HPDE6-E6E7 (cell line): ENCODE measurements around the gene C3orf49.

Source experiments
- DNase-seq: peaks from one replicate; pipeline ENCODE4 v3.0.0; 2011; ENCODE audit warnings: missing footprints; ENCODE audit errors: extremely low spot score

Gene C3orf49

GRCh38 chr3:63851287-63851686, 32.2 kb downstream of the C3orf49 start:
- DNase-seq: no peak

- DNase-seq: no peak
These were observed 34.0 kb downstream of the C3orf49 start for GRCh38 chr3:63853106-63853505.

GRCh38 chr3:63855333-63855940, 36.3 kb downstream of the C3orf49 start:
- no peak for DNase-seq

GRCh38 chr3:63857311-63857710, 38.2 kb downstream of the C3orf49 start:
- no peak for DNase-seq

- DNase-seq: no peak
These were observed 41.7 kb downstream of the C3orf49 start for GRCh38 chr3:63860776-63861175.

GRCh38 chr3:63861306-63861705, 42.2 kb downstream of the C3orf49 start:
- no peak for DNase-seq

- no peak for DNase-seq
These were observed 43.7 kb downstream of the C3orf49 start for GRCh38 chr3:63862804-63863149.

GRCh38 chr3:63863150-63864007, 44.3 kb downstream of the C3orf49 start, which contains the start of the genes ATXN7 and THOC7:
Gene ATXN7 (plus strand): TSS chr3:63863867. CDS start chr3:63912599, 48,732 bp downstream.
Gene THOC7 (minus strand): TSS chr3:63863805. CDS start chr3:63863790, 15 bp downstream.
- DNase-seq: no peak

- DNase-seq: no peak
These were observed 45.2 kb downstream of the C3orf49 start for GRCh38 chr3:63864008-63864964.

GRCh38 chr3:63864965-63865327, 45.8 kb downstream of the C3orf49 start:
- DNase-seq: no peak

- DNase-seq: no peak
These were observed 48.1 kb downstream of the C3orf49 start for GRCh38 chr3:63867225-63867624.

GRCh38 chr3:63869940-63870614, 51.0 kb downstream of the C3orf49 start:
- DNase-seq: no peak

- DNase-seq: no peak
These were observed 51.5 kb downstream of the C3orf49 start for GRCh38 chr3:63870615-63871005.

- DNase-seq: peak; percentile 43
These were observed 53.2 kb downstream of the C3orf49 start for GRCh38 chr3:63872135-63872924.

- DNase-seq: no peak
These were observed 55.7 kb downstream of the C3orf49 start for GRCh38 chr3:63874769-63875168.

GRCh38 chr3:63875510-63875909, 56.4 kb downstream of the C3orf49 start:
- DNase-seq: no peak

- no peak for DNase-seq
These were observed 57.2 kb downstream of the C3orf49 start for GRCh38 chr3:63876260-63876659.

GRCh38 chr3:63877737-63878393, 58.8 kb downstream of the C3orf49 start:
- no peak for DNase-seq

GRCh38 chr3:63878394-63879060, 59.4 kb downstream of the C3orf49 start:
- DNase-seq: no peak

GRCh38 chr3:63880653-63881052, 61.6 kb downstream of the C3orf49 start:
- DNase-seq: no peak
